Measurements from ENCODE around the gene SMPD3.

The SMPD3 gene

DNA sequence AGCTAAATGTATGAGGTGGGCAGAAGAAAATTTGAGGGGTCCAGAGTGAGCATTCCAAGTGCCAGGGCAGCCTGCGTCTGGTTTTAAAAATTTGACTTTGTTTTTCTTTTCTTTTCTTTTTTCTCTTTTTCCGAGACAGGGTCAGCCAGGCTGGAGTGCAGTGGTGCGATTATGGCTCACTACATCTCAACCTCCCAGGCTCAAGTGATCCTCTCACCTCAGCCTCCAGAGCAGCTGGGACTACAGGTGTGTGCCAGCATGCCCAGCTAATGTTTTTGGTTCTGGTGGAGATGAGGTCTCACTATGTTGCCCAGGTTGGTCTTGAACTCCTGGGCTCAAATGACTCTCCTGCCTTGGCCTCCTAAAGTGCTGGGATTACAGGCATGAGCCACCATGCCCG lies 15.6 kb downstream of the SMPD3 start:
- Mint-ChIP-seq H3K4me3 (no peak overlapping the region), H3K36me3 (ENCODE audit: low read depth) (no peaks in the 10 kb centered on the region), H3K4me1 (ENCODE audit: low read depth) (peaks cover 8% of the 10 kb centered on the region), H3K27me3 (no peaks in the 10 kb centered on the region), H3K27ac (no peak overlapping the region), H3K9me3 (peaks cover 5% of the 10 kb centered on the region)
- DNase-seq = no peak

DNA sequence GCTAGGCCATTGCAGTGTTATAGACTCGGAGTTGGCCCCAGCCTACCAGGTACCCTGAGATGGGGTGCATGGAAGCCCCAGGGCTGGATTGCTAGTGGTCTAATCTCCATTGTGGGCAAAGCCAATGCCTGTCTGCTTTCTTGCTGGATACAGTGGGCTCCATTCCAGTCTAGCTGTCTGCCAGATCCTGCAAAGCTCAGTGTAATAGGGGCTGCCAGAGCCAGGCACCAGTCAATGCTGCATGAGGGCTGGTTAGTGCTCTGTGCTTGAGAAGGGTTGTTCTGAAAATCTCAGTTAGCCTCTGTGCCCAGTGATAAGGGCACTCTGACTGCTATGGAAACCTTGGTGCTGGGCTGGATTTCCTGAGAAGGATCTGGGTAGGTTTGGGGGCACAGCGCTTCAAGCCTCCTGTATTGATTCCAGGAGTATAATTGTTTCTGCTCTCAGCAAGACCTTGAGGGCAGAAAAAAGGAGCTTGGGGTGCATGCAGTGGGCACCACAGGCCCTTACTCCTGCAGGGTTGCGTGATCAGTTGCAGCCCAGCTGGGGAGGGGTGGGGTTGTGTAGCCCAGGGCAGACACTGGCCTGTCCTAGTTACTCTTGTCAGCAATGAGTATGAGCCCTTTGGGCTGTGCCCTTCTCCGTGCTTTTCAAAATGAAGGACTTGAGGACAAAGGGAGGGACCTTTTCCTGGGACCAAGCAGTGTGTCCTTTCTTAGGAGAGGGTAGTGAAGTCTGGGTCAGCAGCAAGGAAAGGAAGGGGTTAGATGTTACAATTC lies 19.0 kb downstream of the SMPD3 start:
- Mint-ChIP-seq H3K9me3 (no peaks in the 10 kb centered on the region), H3K27me3 (no peaks in the 10 kb centered on the region), H3K36me3 (ENCODE audit: low read depth) (no peaks in the 10 kb centered on the region)

DNA sequence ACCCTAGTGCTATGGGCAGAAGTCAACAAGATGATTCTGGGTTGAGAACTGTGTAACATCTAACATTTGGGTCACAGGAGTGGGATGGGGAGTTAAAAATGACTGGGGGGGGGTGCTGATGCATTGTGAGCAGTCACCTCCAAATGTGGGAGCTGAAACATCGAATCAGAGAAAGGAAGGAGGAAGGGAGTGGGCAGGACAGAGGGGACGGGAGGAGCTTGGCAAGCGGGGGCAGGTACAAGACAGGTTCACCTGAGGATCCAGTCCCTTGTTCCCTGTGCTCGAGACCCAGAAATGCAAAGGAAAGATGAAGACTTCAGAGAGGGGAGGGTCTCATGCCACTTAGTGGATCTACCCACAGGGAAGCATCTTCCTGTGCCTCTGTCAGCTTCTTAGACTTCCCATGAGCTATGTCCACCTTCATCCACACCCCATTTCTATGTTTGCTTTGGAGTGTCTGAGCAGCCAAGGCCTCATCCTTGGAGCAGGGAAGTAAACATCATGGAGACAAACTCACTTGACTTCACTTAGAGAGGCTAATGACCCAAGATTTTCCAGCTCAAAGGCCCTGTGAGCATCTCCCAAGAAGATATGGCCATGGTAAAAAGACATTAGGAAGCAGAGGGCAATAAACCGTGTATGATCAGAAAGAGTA lies 20.5 kb downstream of the SMPD3 start:
- Mint-ChIP-seq H3K4me1 (ENCODE audit: low read depth) (peaks cover 19% of the 10 kb centered on the region), H3K4me3 (no peak overlapping the region), H3K27me3 (no peaks in the 10 kb centered on the region), H3K27ac (no peak overlapping the region), H3K9me3 (no peaks in the 10 kb centered on the region), H3K36me3 (ENCODE audit: low read depth) (no peaks in the 10 kb centered on the region)
- DNase-seq = no peak

More for the DNA sequence above, 19.0 kb downstream of the SMPD3 start:
- no peak for DNase-seq
- Mint-ChIP-seq H3K27ac (no peak overlapping the region), H3K4me3 (no peak overlapping the region), H3K4me1 (ENCODE audit: low read depth) (peaks cover 18% of the 10 kb centered on the region)

DNA sequence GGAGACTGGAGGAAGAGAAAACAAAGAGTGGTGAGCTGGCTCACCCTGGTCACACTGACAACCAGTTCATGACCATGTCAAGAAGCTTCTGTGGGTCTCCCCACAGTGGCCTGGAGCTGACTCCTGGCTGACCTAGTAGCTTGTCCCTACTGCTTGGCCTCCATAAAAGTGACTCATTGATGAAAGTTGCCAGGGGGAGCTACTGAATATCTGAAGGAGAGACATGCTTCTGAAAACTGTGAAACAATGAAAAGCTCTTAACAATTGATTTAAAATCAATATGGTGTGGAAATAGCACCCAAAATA lies 22.0 kb downstream of the SMPD3 start:
- peaks cover 22% of the 10 kb centered on the region for H3K4me1 Mint-ChIP-seq (ENCODE audit: low read depth)
- no peaks in the 10 kb centered on the region for H3K36me3 Mint-ChIP-seq (ENCODE audit: low read depth)
- H3K27me3 Mint-ChIP-seq = no peaks in the 10 kb centered on the region
- DNase-seq = no peak
- no peak overlapping the region for H3K27ac Mint-ChIP-seq
- no peak overlapping the region for H3K4me3 Mint-ChIP-seq
- no peaks in the 10 kb centered on the region for H3K9me3 Mint-ChIP-seq

DNA sequence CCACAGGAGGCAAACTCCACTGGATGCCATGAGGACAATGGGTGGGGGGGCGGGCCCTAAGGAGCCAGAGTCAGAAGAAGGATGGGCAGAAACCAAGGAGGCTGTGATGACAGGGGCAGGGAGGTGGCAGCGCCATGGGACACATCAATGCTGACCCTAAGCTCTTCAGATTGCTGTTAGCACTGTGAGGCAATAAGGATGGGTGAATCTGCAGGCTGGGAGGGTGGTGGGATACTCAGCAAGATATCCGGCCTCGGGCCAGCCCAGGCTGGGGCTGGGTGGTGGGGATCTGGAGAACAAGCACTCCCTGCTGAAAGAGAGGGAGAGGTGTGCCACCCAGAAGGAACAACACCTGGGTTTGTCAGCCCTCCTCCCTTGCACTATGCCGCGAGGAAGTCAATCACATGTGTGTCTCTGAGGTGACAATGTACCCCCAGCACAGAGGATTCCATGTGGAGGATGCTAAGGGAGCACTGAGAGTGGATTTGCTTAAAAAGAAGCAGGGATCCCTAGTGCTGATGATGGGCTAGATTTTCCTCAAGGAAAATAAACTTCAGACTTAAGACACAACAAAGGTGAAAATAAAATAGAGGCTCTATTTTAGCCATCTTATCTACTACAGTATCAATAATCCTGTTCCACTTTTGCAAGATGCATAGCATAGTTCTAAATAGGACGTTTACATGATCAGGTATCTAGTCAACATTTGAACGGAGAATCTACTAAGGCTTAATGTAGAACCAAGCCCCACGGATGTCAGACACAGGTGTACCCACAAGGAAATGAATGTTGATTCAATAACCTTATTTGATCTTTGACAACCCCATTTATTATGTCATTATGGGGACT lies 22.6 kb downstream of the SMPD3 start:
- H3K27me3 Mint-ChIP-seq = no peaks in the 10 kb centered on the region
- no peaks in the 10 kb centered on the region for H3K36me3 Mint-ChIP-seq (ENCODE audit: low read depth)
- no peaks in the 10 kb centered on the region for H3K9me3 Mint-ChIP-seq
- no peak overlapping the region for H3K27ac Mint-ChIP-seq
- H3K4me3 Mint-ChIP-seq = no peak overlapping the region
- DNase-seq = no peak
- H3K4me1 Mint-ChIP-seq (ENCODE audit: low read depth) = peaks cover 22% of the 10 kb centered on the region

DNA sequence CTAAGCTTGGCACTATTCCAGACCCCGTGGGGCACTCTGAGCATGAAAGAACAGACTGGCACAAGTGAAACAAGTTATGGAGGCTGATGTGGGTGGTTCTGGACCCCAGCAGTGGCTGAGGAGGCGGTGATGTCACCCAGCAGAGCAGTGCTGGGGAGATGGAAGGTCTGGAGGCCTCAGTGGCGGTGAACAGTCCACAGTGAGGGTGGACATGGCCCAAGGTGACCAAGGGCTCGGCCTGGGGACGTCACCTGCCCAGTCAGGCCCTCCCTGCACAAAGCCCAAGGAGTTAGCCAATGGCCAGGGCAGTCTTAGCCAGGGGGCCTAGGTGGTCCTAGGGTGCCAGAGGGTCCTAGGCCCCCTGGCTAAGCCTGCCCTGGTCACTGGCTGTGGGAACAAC lies 24.5 kb downstream of the SMPD3 start:
- Mint-ChIP-seq H3K9me3 (no peaks in the 10 kb centered on the region), H3K27me3 (no peaks in the 10 kb centered on the region), H3K36me3 (ENCODE audit: low read depth) (no peaks in the 10 kb centered on the region), H3K4me1 (ENCODE audit: low read depth) (peaks cover 32% of the 10 kb centered on the region), H3K4me3 (no peak overlapping the region), H3K27ac (no peak overlapping the region)
- no peak for DNase-seq

DNA sequence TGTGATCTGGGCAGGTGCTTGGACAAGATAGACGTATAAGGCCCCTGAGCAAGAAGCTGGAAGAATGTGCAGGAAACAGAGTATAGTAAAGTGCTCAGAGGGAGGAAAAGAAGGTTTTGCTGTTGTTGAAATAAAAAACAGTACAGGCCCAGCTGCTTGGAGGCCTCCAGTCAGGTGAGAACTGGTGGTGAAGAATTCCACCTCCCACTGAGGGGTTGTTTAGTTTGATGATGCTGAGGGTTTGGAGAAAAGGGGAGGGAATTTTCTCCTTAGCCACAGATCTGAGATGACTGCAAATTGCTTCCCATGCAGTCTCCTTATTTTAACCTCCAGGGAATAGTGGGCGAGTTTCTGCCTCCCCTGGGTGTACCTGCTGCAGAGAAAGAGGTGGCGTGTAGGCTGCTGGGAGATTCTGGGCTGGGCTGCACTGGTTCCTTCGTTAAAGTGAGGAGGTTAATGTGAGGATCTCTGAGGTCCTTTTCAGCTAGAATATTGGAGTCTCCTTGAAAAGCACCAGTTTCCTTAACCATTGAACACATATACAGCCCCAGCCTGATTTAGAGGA lies 25.8 kb downstream of the SMPD3 start:
- Mint-ChIP-seq H3K27me3 (no peaks in the 10 kb centered on the region), H3K4me3 (no peak overlapping the region), H3K9me3 (no peaks in the 10 kb centered on the region), H3K36me3 (ENCODE audit: low read depth) (no peaks in the 10 kb centered on the region), H3K4me1 (ENCODE audit: low read depth) (peaks cover 45% of the 10 kb centered on the region), H3K27ac (no peak overlapping the region)
- DNase-seq = no peak

DNA sequence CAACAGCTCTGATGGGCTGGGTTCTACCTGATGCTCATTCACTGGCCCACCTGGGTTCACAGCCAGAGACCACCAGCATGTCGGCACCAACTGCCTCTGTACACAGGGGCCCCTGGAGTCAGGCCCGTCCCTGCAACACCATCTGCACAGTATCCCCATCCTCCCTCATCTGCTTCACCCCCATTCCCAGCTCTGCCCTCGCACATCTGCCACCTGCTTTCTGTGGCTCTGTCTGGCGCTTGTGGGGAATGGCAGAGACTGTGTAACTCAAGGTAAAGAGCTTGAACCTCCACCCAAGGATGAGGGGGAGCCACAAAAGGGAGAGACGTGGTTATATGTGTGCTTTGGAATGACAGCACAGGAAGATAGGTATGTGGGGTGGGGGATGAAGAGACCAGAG lies 27.2 kb downstream of the SMPD3 start:
- no peaks in the 10 kb centered on the region for H3K36me3 Mint-ChIP-seq (ENCODE audit: low read depth)
- H3K9me3 Mint-ChIP-seq = no peaks in the 10 kb centered on the region
- no peak overlapping the region for H3K27ac Mint-ChIP-seq
- DNase-seq = no peak
- no peak overlapping the region for H3K4me3 Mint-ChIP-seq
- no peaks in the 10 kb centered on the region for H3K27me3 Mint-ChIP-seq
- peaks cover 52% of the 10 kb centered on the region for H3K4me1 Mint-ChIP-seq (ENCODE audit: low read depth)

DNA sequence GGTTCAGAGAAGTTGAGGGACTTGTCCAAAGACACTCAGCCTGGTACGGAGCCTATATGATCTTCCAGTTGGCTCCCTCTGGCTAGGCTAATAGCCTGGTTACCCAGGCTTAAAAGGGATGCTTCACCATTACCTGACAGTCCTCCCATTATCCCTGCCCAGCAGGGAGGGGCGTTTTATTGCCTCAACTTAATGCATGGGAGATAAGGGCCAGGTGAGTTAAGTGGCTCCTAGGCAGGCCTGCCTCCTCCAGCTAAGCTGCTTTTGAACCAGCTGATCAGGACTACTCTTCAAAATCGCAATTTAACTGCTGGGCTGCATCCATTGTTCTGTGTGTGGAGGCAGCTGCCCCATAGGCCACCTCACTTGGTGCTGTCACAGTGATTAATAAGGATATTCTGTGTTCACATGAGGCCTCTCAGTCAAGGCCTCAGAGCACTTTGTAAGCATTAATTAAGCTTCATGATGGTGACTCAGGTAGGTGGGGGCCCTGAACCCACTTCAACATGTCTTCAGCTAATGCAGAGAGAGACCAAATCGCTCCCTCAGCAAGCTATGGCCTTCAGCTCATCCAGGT lies 27.9 kb downstream of the SMPD3 start:
- no peak overlapping the region for H3K4me3 Mint-ChIP-seq
- H3K27ac Mint-ChIP-seq = no peak overlapping the region
- H3K9me3 Mint-ChIP-seq = no peaks in the 10 kb centered on the region
- peaks cover 50% of the 10 kb centered on the region for H3K4me1 Mint-ChIP-seq (ENCODE audit: low read depth)
- H3K36me3 Mint-ChIP-seq (ENCODE audit: low read depth) = no peaks in the 10 kb centered on the region
- no peaks in the 10 kb centered on the region for H3K27me3 Mint-ChIP-seq
- DNase-seq = no peak

DNA sequence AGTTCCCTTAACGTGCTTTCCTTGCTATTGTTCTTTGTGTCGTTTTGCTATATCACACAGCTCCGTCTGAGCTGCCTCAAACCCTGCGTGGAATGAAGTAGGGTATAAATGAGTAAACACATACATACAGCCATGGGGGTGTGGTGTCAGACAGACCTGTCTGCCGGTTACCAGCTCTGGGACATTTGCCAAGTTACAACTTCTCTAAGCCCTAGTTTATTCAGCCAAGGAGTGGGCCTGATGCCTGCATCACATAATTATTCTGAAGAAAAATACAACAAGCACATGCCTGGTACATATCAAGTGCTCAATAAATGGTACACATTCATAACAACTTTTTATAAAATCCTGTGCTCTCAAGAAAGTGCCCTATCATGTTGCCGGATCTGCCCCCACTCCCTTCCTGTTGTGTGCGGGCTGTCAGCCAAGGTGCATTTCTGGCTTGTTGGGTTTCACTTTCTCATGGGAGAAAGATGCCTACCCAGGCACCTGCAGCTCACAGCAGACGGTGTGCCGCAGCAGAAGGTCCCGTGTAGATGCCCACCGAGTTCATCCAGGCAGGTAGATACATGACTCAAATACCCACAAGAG lies 30.5 kb downstream of the SMPD3 start:
- peak overlapping the region; percentile 65 for H3K4me3 Mint-ChIP-seq
- peak; percentile 76 for DNase-seq
- H3K36me3 Mint-ChIP-seq (ENCODE audit: low read depth) = no peaks in the 10 kb centered on the region
- peak overlapping the region; percentile 91 for H3K27ac Mint-ChIP-seq
- peaks cover 46% of the 10 kb centered on the region for H3K4me1 Mint-ChIP-seq (ENCODE audit: low read depth)
- no peaks in the 10 kb centered on the region for H3K9me3 Mint-ChIP-seq
- H3K27me3 Mint-ChIP-seq = no peaks in the 10 kb centered on the region

DNA sequence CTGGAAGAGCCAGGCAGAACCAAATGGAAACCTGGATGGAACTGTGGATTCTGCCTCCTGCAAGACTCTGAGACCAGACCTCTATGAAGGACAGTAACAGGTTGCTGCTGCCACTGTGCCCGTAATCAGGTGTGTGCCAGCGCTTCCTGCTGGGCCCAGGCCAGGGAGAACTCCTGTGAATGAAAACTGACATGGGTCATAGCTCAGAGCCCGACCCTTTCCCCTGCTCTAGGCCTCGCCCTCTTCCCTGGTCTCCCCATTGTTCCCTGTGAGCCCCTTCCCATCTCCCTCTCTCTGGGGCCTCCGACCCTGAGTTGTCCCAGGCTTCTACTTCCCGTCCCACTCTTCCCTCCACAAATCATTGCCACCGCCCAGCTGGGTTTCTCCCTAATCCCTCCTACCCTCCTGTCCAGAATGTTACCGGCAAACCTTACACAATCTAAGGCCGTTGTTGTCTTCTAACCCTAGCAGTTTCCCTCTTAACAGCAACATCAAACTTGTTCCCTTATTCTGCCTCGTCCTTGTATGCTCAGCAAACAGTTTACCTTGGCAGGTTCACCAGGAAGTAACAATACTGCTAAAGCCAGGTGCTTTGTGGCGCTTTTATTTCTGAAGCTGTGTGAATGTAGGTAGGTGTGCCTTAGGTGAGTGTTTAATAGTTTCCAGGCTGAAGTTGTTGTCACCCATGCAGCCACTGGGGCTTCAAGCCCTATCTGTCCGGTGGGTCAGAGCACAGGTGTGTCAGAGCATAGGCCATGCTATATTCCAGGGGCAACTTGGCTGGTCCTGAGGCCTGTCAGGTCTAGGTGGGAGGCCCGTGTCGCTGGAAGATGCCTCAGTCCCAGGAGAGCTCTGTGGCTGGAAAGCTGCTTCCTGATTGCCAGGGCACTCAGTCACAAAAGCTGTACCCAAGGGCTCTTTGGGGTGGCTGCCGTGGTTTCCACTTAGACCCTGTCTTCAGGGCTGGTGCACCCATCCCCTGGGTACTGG lies 32.0 kb downstream of the SMPD3 start:
- DNase-seq = no peak
- Mint-ChIP-seq H3K4me1 (ENCODE audit: low read depth) (peaks cover 42% of the 10 kb centered on the region), H3K27ac (peak overlapping the region; percentile 70), H3K4me3 (no peak overlapping the region), H3K27me3 (no peaks in the 10 kb centered on the region), H3K9me3 (no peaks in the 10 kb centered on the region), H3K36me3 (ENCODE audit: low read depth) (no peaks in the 10 kb centered on the region)

DNA sequence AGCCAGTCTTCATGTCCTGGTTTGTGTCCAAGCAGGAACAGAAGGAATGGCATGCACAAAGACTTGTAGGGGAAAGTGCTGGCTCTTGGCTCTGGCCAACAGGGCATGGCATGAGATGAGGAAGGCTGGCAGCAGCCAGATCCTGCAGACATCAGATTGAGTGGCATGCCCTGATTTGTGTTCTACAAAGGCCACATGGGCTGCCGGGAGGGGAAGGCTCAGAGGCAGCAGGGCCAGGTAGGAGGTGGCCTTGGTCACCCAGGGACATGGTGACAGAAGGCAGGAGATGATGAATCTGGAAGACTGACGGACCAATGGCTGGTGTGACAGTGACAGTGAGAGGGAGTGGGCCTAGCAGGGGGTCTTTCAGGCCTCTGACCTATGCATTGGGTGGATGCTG lies 33.7 kb downstream of the SMPD3 start:
- Mint-ChIP-seq H3K4me1 (ENCODE audit: low read depth) (peaks cover 41% of the 10 kb centered on the region), H3K27me3 (no peaks in the 10 kb centered on the region), H3K27ac (no peak overlapping the region), H3K36me3 (ENCODE audit: low read depth) (no peaks in the 10 kb centered on the region), H3K4me3 (no peak overlapping the region), H3K9me3 (no peaks in the 10 kb centered on the region)
- DNase-seq = no peak

DNA sequence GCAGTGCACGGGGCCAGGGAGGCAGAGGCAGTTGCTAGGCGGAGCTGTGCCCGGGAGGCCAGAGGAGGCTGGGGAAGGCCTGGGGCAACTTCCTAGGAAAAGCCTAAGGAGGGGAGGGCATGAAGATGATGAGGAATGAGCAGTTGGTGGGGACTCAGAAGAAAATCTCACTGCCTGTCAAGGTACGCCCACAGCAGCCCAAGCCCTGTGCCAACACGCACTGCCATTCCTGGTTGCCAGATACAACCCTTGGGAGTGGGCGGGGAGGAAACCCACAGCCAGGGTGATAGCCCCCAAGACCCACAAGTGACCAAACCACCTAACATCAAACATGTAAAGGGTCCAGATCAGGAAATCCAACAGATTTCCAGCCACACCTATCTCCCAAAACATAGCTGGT lies 36.2 kb downstream of the SMPD3 start:
- DNase-seq = no peak
- Mint-ChIP-seq H3K27ac (no peak overlapping the region), H3K4me1 (ENCODE audit: low read depth) (peaks cover 16% of the 10 kb centered on the region), H3K27me3 (no peaks in the 10 kb centered on the region), H3K4me3 (no peak overlapping the region), H3K36me3 (ENCODE audit: low read depth) (no peaks in the 10 kb centered on the region), H3K9me3 (no peaks in the 10 kb centered on the region)

Measured in activated T-cell treated with anti-CD3 and anti-CD28 coated beads, Interleukin-2, amount 50 U/mL, for 24 hours (primary cell).